HG02798 (cell line): Measurements from ENCODE around the gene MAP7D3.
"Not testable (repeated sequence)": the region's sequence is repeated elsewhere in the genome, so short reads cannot be mapped to it uniquely, and the experiment has no call there.

ENCODE experiments used
- ATAC-seq: cut with Tn5 transposase; IDR thresholded peaks from one replicate; pipeline ENCODE4 v1.9.1; 2021; ENCODE audit warnings: mild to moderate bottlenecking; ENCODE audit not compliant: unreplicated experiment, poor library complexity

The MAP7D3 gene

GRCh38 chrX:136189222-136189621 is 62.0 kb downstream of the MAP7D3 start:
- ATAC-seq = no peak

- ATAC-seq = no peak
Measured at GRCh38 chrX:136186023-136186413, 65.2 kb downstream of the MAP7D3 start.

DNA sequence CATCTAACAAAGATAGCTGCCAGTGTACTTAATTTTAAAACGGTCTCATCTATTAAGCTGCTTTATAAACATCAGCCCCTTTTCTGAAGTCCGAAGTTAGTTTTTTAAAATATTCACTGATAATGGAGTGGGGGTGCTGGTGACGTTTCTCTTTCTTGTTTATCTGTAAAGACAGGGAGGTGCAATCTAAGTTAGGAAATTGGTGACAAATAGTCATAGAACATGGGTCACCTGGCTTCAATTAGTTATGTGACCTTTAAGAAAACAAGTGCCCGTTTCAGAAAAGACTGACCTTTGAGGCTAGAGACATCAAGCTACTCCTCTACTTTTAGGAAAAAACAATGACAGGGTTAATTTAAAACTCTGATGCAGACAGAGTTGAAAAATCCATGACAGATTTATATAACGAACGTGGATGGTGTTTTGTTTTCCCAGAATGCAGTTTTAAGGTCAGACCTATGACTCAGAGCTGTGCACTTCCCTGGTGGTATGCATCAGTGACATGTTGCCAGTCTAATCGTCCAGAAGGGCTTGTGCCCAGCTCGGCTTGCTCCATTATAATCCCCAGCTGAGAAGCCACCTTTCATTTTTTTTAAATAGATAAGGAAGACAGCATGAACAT is 65.7 kb downstream of the MAP7D3 start:
- no peak for ATAC-seq

GRCh38 chrX:136183917-136184316 is 67.3 kb downstream of the MAP7D3 start:
- no peak for ATAC-seq

DNA sequence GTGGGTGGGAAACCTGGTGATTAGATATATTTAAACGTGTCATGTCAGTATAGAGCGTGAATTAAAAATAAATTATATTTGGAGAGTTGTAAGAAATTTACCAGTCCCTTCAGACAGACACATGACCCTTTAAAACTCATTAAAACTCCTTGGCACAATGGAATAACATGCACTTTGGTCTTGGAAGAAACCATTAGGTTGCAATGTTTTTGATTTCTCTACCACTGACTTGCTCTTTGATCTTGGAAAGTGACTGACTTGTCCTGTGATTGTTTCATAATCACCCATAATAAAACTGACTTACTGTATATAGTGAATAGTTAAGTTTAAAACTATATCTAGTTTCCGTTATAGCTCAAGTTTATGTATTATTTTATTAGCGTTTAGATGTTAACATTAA is 68.0 kb downstream of the MAP7D3 start:
- ATAC-seq = no peak

GRCh38 chrX:136182414-136182813 is 68.8 kb downstream of the MAP7D3 start:
- ATAC-seq = no peak

DNA sequence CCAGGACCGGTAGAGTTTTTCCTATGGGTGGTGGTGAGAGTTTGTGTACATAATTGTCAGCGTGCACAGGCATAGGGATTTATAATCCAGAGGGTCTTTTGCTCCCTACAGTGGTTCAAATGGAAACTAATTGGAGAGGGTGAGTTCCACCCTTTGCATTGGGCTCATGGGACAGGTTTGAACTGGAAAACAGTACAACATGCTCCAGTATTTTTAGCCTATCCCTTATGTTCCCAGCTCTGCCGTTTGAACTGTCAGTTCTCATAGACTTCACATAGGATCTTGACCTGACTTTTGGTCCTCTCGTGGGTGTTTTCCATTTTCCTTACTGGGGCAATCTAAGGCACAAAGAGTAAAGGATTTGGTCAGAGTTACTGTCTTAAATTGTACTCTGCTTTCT is 72.1 kb downstream of the MAP7D3 start:
- ATAC-seq = no peak

GRCh38 chrX:136176399-136176825 is 74.8 kb downstream of the MAP7D3 start:
- ATAC-seq = no peak

- ATAC-seq = no peak
Measured at GRCh38 chrX:136171420-136171819, 79.8 kb downstream of the MAP7D3 start.

DNA sequence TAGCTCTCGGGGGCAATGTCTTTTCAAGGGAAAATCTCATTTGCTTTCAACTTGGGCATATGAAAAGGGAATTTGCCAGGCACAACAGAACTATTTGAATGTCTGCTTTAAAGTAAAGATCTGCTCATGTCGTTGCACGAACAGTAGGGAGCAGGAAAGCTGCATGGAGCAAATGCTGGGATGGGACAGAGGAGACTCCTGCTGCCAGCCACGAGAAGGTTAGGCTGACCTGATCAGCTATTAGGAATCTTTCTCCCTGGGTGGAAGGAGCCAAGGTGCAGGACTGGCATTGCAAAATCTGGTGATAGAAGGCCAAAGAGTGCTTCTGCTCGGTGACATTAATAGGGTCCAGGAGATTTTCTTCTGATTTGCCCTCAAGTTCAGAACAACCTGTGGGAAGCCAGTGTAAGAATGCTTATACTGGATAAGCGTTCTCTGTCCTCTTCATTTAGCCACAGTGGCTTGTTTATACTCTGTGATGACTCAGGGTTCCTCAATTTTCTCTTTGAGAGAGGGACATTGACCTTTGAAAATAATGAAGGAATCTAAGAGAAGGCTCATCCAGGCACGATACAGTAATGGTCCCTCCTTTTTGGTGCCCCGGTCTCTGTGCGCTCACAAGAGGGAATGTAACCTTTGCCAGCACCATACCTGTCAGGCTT is 80.9 kb downstream of the MAP7D3 start:
- ATAC-seq = no peak

DNA sequence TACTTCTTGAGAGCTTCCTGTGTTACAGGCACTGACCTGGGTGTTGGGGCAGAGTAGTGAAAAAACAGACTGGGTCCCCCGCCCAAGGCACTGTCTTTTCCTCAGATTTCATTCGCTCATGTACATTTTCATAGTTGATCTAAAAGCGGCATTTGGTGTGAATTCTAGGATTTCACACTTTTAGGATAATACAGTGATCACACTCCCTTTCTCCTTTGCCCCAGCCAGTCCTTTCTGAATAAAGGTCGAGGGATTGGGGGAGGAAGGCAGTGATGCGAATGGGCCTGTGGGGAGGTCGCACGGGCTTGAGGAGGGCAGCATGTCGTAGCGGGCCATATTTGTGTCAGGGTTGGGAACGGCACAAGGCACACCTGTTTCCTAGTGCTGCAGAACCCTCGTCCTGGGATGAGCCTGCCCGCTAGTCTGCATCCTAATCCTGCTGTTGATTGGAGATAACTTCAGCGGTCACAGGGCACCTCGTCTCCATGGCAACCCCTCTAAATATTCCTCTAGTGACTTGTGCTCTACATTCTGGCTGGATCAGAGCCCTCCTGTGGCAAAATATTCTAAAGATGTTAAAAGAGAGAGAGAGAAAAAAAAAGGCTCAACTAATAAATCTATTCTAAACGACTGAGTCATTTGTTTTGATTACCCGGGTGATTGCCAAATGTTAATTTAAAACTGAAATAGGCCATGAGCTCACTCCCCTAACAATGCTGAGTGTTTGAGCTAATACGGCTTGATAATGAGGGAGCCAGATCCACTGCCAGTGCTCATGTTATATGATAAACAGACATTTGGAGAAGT is 82.1 kb downstream of the MAP7D3 start:
- ATAC-seq = no peak

- ATAC-seq = not testable (repeated sequence)
Measured at GRCh38 chrX:136167989-136168388, 83.2 kb downstream of the MAP7D3 start.

DNA sequence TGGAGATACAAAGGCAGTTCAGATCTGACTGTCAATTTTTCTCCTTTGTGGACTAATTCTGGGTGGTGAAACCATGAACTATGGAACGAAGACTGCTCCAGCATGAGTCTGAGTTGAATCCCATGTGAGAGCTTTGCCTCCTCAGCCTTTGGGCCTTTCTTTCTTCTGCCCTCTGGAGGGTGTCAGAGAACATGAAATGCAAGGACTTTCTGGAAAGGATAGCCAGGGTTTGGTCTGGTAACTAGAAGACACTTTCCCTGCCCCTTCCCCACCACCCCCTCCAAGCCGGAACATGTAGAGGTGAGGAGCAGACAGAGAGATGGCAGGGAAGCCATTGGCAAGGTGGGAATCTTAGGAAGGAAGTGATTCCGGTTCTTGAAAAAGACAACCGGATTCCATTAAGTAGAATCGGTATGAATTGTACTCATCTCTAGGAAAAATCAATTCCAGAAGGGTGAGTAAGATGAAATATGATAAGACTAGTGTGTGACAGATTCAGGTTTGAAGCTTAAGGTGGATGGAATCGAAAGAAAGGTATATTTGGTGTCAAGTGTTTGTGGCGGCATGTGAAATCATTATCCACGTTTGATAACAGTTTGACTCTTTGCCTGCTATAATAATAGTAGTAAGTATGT is 84.9 kb downstream of the MAP7D3 start:
- ATAC-seq = no peak

- ATAC-seq = no peak
Measured at GRCh38 chrX:136165406-136165805, 85.8 kb downstream of the MAP7D3 start.

DNA sequence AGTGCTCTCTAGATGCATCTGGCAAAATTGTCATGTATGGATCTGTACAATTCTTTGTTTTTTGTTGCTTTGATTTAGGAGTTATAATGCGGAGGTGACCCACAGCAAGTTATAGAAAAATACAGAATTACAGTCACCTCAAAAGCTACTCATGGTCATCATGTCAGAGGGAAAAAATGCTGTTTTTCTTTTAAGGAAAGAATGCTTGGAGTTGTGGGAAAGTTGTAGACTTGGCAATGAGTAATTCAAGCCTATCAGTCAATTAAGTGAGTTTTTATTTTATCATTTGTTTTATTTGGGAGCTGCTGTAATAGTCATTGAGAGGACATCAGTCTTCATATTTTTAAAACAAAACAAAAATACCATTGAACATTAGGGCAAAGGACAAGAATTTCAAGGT is 87.5 kb downstream of the MAP7D3 start:
- ATAC-seq = no peak
